ENCODE measurements around the gene IL17C. TPM values are rescaled to one million over a fixed set of nuclear protein-coding genes. Genes with fewer than 3 reads are reported as not detected.

Gene IL17C
- total and polyA plus RNA-seq, 2 donors, result 0.05 to 0.09 TPM

GRCh38 chr16:88652762-88653063 lies 14.3 kb downstream of the IL17C start:
- no peak for DNase-seq (ENCODE audit: low read depth in 6 of 9, low spot score in 9 of 9)
- Histone ChIP-seq H3K36me3 (ENCODE audit: control insufficient read depth in 2 of 2, insufficient read depth in 2 of 2, low read length in 1 of 2) (peaks cover 18 to 25% of the 10 kb centered on the region in 2 donors), H3K4me1 (ENCODE audit: control insufficient read depth in 2 of 2, insufficient read depth in 2 of 2, low read length in 2 of 2) (peaks cover 13 to 23% of the 10 kb centered on the region in 2 donors), H3K27ac (ENCODE audit: low read depth in 1 of 2, low read length in 1 of 2) (no peak overlapping the region), H3K4me3 (ENCODE audit: low read length in 2 of 2) (no peak overlapping the region), H3K9me3 (ENCODE audit: control insufficient read depth in 2 of 2, insufficient read depth in 1 of 2, low read length in 1 of 2) (peaks cover 0 to 6% of the 10 kb centered on the region in 2 donors), H3K27me3 (ENCODE audit: control insufficient read depth in 2 of 2, insufficient read depth in 1 of 2, low read length in 1 of 2) (no peaks in the 10 kb centered on the region)
- 98% methylated on average over 8 of the region's 8 CpGs for WGBS

- peaks cover 0 to 6% of the 10 kb centered on the region in 2 donors for H3K9me3 ChIP-seq (ENCODE audit: control insufficient read depth in 2 of 2, insufficient read depth in 1 of 2, low read length in 1 of 2)
- peak overlapping the region in 1 of 2 donors; percentile 20 for H3K27ac ChIP-seq (ENCODE audit: low read depth in 1 of 2, low read length in 1 of 2)
- no peak overlapping the region for H3K4me3 ChIP-seq (ENCODE audit: low read length in 2 of 2)
- peaks cover 13 to 23% of the 10 kb centered on the region in 2 donors for H3K4me1 ChIP-seq (ENCODE audit: control insufficient read depth in 2 of 2, insufficient read depth in 2 of 2, low read length in 2 of 2)
- H3K27me3 ChIP-seq (ENCODE audit: control insufficient read depth in 2 of 2, insufficient read depth in 1 of 2, low read length in 1 of 2), result no peaks in the 10 kb centered on the region
- 96% methylated on average over 13 of the region's 13 CpGs for WGBS
- DNase-seq (ENCODE audit: low read depth in 6 of 9, low spot score in 9 of 9), result no peak
- peaks cover 20 to 22% of the 10 kb centered on the region in 2 donors for H3K36me3 ChIP-seq (ENCODE audit: control insufficient read depth in 2 of 2, insufficient read depth in 2 of 2, low read length in 1 of 2)
Measured at GRCh38 chr16:88653101-88653500, 14.7 kb downstream of the IL17C start.

GRCh38 chr16:88653596-88654362 lies 15.4 kb downstream of the IL17C start:
- no peak overlapping the region for H3K27ac ChIP-seq (ENCODE audit: low read depth in 1 of 2, low read length in 1 of 2)
- H3K4me1 ChIP-seq (ENCODE audit: control insufficient read depth in 2 of 2, insufficient read depth in 2 of 2, low read length in 2 of 2), result peaks cover 13 to 23% of the 10 kb centered on the region in 2 donors
- H3K4me3 ChIP-seq (ENCODE audit: low read length in 2 of 2), result no peak overlapping the region
- WGBS, result 91% methylated on average over 32 of the region's 32 CpGs
- H3K27me3 ChIP-seq (ENCODE audit: control insufficient read depth in 2 of 2, insufficient read depth in 1 of 2, low read length in 1 of 2), result no peaks in the 10 kb centered on the region
- H3K9me3 ChIP-seq (ENCODE audit: control insufficient read depth in 2 of 2, insufficient read depth in 1 of 2, low read length in 1 of 2), result peaks cover 0 to 6% of the 10 kb centered on the region in 2 donors
- no peak for DNase-seq (ENCODE audit: low read depth in 6 of 9, low spot score in 9 of 9)
- peaks cover 20 to 24% of the 10 kb centered on the region in 2 donors for H3K36me3 ChIP-seq (ENCODE audit: control insufficient read depth in 2 of 2, insufficient read depth in 2 of 2, low read length in 1 of 2)

- no peaks in the 10 kb centered on the region for H3K27me3 ChIP-seq (ENCODE audit: control insufficient read depth in 2 of 2, insufficient read depth in 1 of 2, low read length in 1 of 2)
- peaks cover 0 to 8% of the 10 kb centered on the region in 2 donors for H3K9me3 ChIP-seq (ENCODE audit: control insufficient read depth in 2 of 2, insufficient read depth in 1 of 2, low read length in 1 of 2)
- no peak overlapping the region for H3K4me3 ChIP-seq (ENCODE audit: low read length in 2 of 2)
- H3K27ac ChIP-seq (ENCODE audit: low read depth in 1 of 2, low read length in 1 of 2), result no peak overlapping the region
- peaks cover 12 to 18% of the 10 kb centered on the region in 2 donors for H3K4me1 ChIP-seq (ENCODE audit: control insufficient read depth in 2 of 2, insufficient read depth in 2 of 2, low read length in 2 of 2)
- WGBS, result 93% methylated on average over 28 of the region's 28 CpGs
- DNase-seq (ENCODE audit: low read depth in 6 of 9, low spot score in 9 of 9), result no peak
- peaks cover 20 to 23% of the 10 kb centered on the region in 2 donors for H3K36me3 ChIP-seq (ENCODE audit: control insufficient read depth in 2 of 2, insufficient read depth in 2 of 2, low read length in 1 of 2)
Measured at GRCh38 chr16:88654363-88655052, 16.1 kb downstream of the IL17C start.

GRCh38 chr16:88655053-88655732 lies 16.8 kb downstream of the IL17C start:
- Histone ChIP-seq H3K27ac (ENCODE audit: low read depth in 1 of 2, low read length in 1 of 2) (no peak overlapping the region), H3K9me3 (ENCODE audit: control insufficient read depth in 2 of 2, insufficient read depth in 1 of 2, low read length in 1 of 2) (peaks cover 0 to 8% of the 10 kb centered on the region in 2 donors), H3K4me3 (ENCODE audit: low read length in 2 of 2) (no peak overlapping the region), H3K36me3 (ENCODE audit: control insufficient read depth in 2 of 2, insufficient read depth in 2 of 2, low read length in 1 of 2) (peaks cover 20 to 21% of the 10 kb centered on the region in 2 donors), H3K4me1 (ENCODE audit: control insufficient read depth in 2 of 2, insufficient read depth in 2 of 2, low read length in 2 of 2) (peaks cover 5 to 11% of the 10 kb centered on the region in 2 donors), H3K27me3 (ENCODE audit: control insufficient read depth in 2 of 2, insufficient read depth in 1 of 2, low read length in 1 of 2) (no peaks in the 10 kb centered on the region)
- 97% methylated on average over 50 of the region's 50 CpGs for whole genome bisulfite sequencing
- DNase-seq (ENCODE audit: low read depth in 6 of 9, low spot score in 9 of 9), result no peak

- H3K9me3 ChIP-seq (ENCODE audit: control insufficient read depth in 2 of 2, insufficient read depth in 1 of 2, low read length in 1 of 2), result peaks cover 0 to 8% of the 10 kb centered on the region in 2 donors
- WGBS, result 96% methylated on average over 29 of the region's 29 CpGs
- H3K4me3 ChIP-seq (ENCODE audit: low read length in 2 of 2), result no peak overlapping the region
- H3K4me1 ChIP-seq (ENCODE audit: control insufficient read depth in 2 of 2, insufficient read depth in 2 of 2, low read length in 2 of 2), result peaks cover 5 to 11% of the 10 kb centered on the region in 2 donors
- no peaks in the 10 kb centered on the region for H3K27me3 ChIP-seq (ENCODE audit: control insufficient read depth in 2 of 2, insufficient read depth in 1 of 2, low read length in 1 of 2)
- peaks cover 20 to 21% of the 10 kb centered on the region in 2 donors for H3K36me3 ChIP-seq (ENCODE audit: control insufficient read depth in 2 of 2, insufficient read depth in 2 of 2, low read length in 1 of 2)
- H3K27ac ChIP-seq (ENCODE audit: low read depth in 1 of 2, low read length in 1 of 2), result no peak overlapping the region
- no peak for DNase-seq (ENCODE audit: low read depth in 6 of 9, low spot score in 9 of 9)
Measured at GRCh38 chr16:88655733-88656281, 17.4 kb downstream of the IL17C start.

- no peaks in the 10 kb centered on the region for H3K27me3 ChIP-seq (ENCODE audit: control insufficient read depth in 2 of 2, insufficient read depth in 1 of 2, low read length in 1 of 2)
- peaks cover under 1 to 6% of the 10 kb centered on the region in 2 donors for H3K4me1 ChIP-seq (ENCODE audit: control insufficient read depth in 2 of 2, insufficient read depth in 2 of 2, low read length in 2 of 2)
- H3K36me3 ChIP-seq (ENCODE audit: control insufficient read depth in 2 of 2, insufficient read depth in 2 of 2, low read length in 1 of 2), result peaks cover 20 to 21% of the 10 kb centered on the region in 2 donors
- H3K4me3 ChIP-seq (ENCODE audit: low read length in 2 of 2), result no peak overlapping the region
- 93% methylated on average over 25 of the region's 25 CpGs for WGBS
- DNase-seq (ENCODE audit: low read depth in 6 of 9, low spot score in 9 of 9), result no peak
- H3K9me3 ChIP-seq (ENCODE audit: control insufficient read depth in 2 of 2, insufficient read depth in 1 of 2, low read length in 1 of 2), result peaks cover 0 to 8% of the 10 kb centered on the region in 2 donors
- no peak overlapping the region for H3K27ac ChIP-seq (ENCODE audit: low read depth in 1 of 2, low read length in 1 of 2)
Measured at GRCh38 chr16:88656291-88656980, 18.1 kb downstream of the IL17C start.

GRCh38 chr16:88657371-88657770 lies 19.0 kb downstream of the IL17C start:
- Histone ChIP-seq H3K27ac (ENCODE audit: low read depth in 1 of 2, low read length in 1 of 2) (no peak overlapping the region), H3K27me3 (ENCODE audit: control insufficient read depth in 2 of 2, insufficient read depth in 1 of 2, low read length in 1 of 2) (peaks cover 0 to 3% of the 10 kb centered on the region in 2 donors), H3K4me1 (ENCODE audit: control insufficient read depth in 2 of 2, insufficient read depth in 2 of 2, low read length in 2 of 2) (peaks cover 4 to 5% of the 10 kb centered on the region in 2 donors), H3K36me3 (ENCODE audit: control insufficient read depth in 2 of 2, insufficient read depth in 2 of 2, low read length in 1 of 2) (peaks cover 16 to 21% of the 10 kb centered on the region in 2 donors), H3K9me3 (ENCODE audit: control insufficient read depth in 2 of 2, insufficient read depth in 1 of 2, low read length in 1 of 2) (peaks cover 0 to 8% of the 10 kb centered on the region in 2 donors), H3K4me3 (ENCODE audit: low read length in 2 of 2) (no peak overlapping the region)
- no peak for DNase-seq (ENCODE audit: low read depth in 6 of 9, low spot score in 9 of 9)
- WGBS, result 97% methylated on average over 19 of the region's 19 CpGs

Measured in thymus (tissue), 11 donors.